HepG2 (cell line): ENCODE data around the gene VCP. TPM values are rescaled to one million over a fixed set of nuclear protein-coding genes. Genes with fewer than 3 reads are reported as not detected.

ENCODE experiments used
- ATAC-seq: fragments of 200-7000 bp; cut with Tn5 transposase; 3 replicates; pipeline ENCODE4 v1.9.1; 2020; ENCODE audit warnings: mild to moderate bottlenecking, moderate library complexity
- BruUV-seq: library from RNA; stranded (reverse); fragments of 400-500 nt; replicated peaks from 2 replicates; lab custom pipeline; 2021; lab: Mats Ljungman, UMichigan
- CTCF ChIA-PET: fragments of 300-600 bp; formaldehyde crosslinking; extraction: SDS; loops from one replicate; lab custom pipeline; 2021; ENCODE audit warnings: low total read pairs, inconsistent platforms, low intra/inter-chr PET ratio; lab: Yijun Ruan, JAX
- POLR2A ChIA-PET: fragments of 350-600 bp; sonication (Branson Sonifier 250); formaldehyde crosslinking; loops from one replicate; lab custom pipeline; 2020; ENCODE audit warnings: antibody characterized with exemption, inconsistent platforms; lab: Yijun Ruan, JAX
- DNase-seq: peaks from one replicate; pipeline ENCODE4 v3.0.0-alpha.2; 2015; ENCODE audit warnings: low spot score
- FAIRE-seq: peaks from 3 replicates; lab custom pipeline; 2011; peaks lifted over from hg19 to GRCh38; lab: Jason Lieb, UNC
- H2AFZ ChIP-seq: one replicate; pipeline ENCODE4 v1.6.1; 2011; ENCODE audit warnings: low read length, inconsistent platforms
- H3K27ac ChIP-seq: fragments of 300-600 bp; 3 replicates; pipeline ENCODE4 v1.8.0; 2011; ENCODE audit warnings: mixed run types, mild to moderate bottlenecking, mixed read lengths, low read length, inconsistent platforms; ENCODE audit not compliant: insufficient read depth; ENCODE audit errors: extremely low read length
- H3K27me3 ChIP-seq, 2 experiments: fragments of 200-600 bp in 1 of 2; 2 replicates in 1 of 2; 3 replicates in 1 of 2; pipeline versions ENCODE4 v1.6.0 to v1.8.0; 2011; ENCODE audit warnings: low read length in 2 of 2, mild to moderate bottlenecking in 2 of 2, moderate library complexity in 2 of 2, inconsistent platforms in 1 of 2; ENCODE audit not compliant: insufficient read depth in 2 of 2, control insufficient read depth in 1 of 2
- H3K36me3 ChIP-seq, 2 experiments: fragments of 200-600 bp in 1 of 2; replicated peaks in 1 of 2; 2 replicates in 1 of 2; 3 replicates in 1 of 2; pipeline versions ENCODE4 v1.5.1 to v1.8.0; 2011; ENCODE audit warnings: low read length in 2 of 2, inconsistent platforms in 1 of 2; ENCODE audit not compliant: insufficient read depth in 2 of 2, control insufficient read depth in 1 of 2
- H3K4me1 ChIP-seq: 2 replicates; pipeline ENCODE4 v1.5.1; 2012; ENCODE audit warnings: low read length, inconsistent platforms; ENCODE audit not compliant: insufficient read depth
- H3K4me2 ChIP-seq: 2 replicates; pipeline ENCODE4 v1.6.0; 2011; ENCODE audit warnings: low read depth, low read length, inconsistent platforms
- H3K4me3 ChIP-seq, 3 experiments: fragments of 200-600 bp in 1 of 3; sonication (generic), shearing (Covaris generic) in 1 of 3; replicated peaks in 1 of 3; 2 replicates each; pipeline ENCODE4 v1.5.1; 2011 to 2016; ENCODE audit warnings: low read length in 3 of 3, inconsistent platforms in 2 of 3, low read depth in 2 of 3, mild to moderate bottlenecking in 2 of 3, control low read depth in 1 of 3, mixed read lengths in 1 of 3; ENCODE audit not compliant: insufficient read depth in 1 of 3
- H3K79me2 ChIP-seq: one replicate; pipeline ENCODE4 v1.6.1; 2011; ENCODE audit warnings: low read length, inconsistent platforms; ENCODE audit not compliant: insufficient read depth
- H3K9ac ChIP-seq: 2 replicates; pipeline ENCODE4 v1.6.0; 2011; ENCODE audit warnings: mild to moderate bottlenecking, low read depth, low read length, inconsistent platforms; ENCODE audit not compliant: insufficient read depth
- H3K9me3 ChIP-seq: 2 replicates; pipeline ENCODE4 v1.5.1; 2012; ENCODE audit warnings: mild to moderate bottlenecking, low read length
- H4K20me1 ChIP-seq: 2 replicates; pipeline ENCODE4 v1.6.0; 2011; ENCODE audit warnings: inconsistent platforms, mild to moderate bottlenecking, low read length, moderate library complexity; ENCODE audit not compliant: insufficient read depth
- ARHGAP35 ChIP-seq: sonication (generic); formaldehyde crosslinking; IDR thresholded peaks from 2 replicates; pipeline ENCODE4 v1.9.0; 2022; ENCODE audit warnings: mild to moderate bottlenecking, inconsistent platforms, moderate library complexity, missing genetic modification reagents, borderline replicate concordance
- ATF7-NPFF ChIP-seq: sonication (generic); formaldehyde crosslinking; IDR thresholded peaks from 2 replicates; pipeline ENCODE4 v1.8.1; 2023; ENCODE audit warnings: mild to moderate bottlenecking, low read depth, missing genetic modification reagents, moderate library complexity
- CBX5 ChIP-seq: sonication (generic); formaldehyde crosslinking; IDR thresholded peaks from 2 replicates; pipeline ENCODE4 v1.4.0; 2020; ENCODE audit warnings: missing genetic modification reagents, borderline replicate concordance
- ETS1 ChIP-seq: sonication (generic); formaldehyde crosslinking; IDR thresholded peaks from 2 replicates; pipeline ENCODE4 v1.4.0; 2020; ENCODE audit warnings: missing genetic modification reagents
- HMGA1 ChIP-seq: sonication (generic); formaldehyde crosslinking; conservative IDR thresholded peaks from 2 replicates; pipeline ENCODE4 v1.4.0; 2020; ENCODE audit warnings: missing genetic modification reagents
- HOXA9 ChIP-seq: sonication (generic); formaldehyde crosslinking; IDR thresholded peaks from 2 replicates; pipeline ENCODE4 v1.8.1; 2022; ENCODE audit warnings: missing genetic modification reagents, mild to moderate bottlenecking, moderate library complexity, borderline replicate concordance
- MTA1 ChIP-seq: sonication (generic); formaldehyde crosslinking; IDR thresholded peaks from 2 replicates; pipeline ENCODE4 v1.4.0; 2020; ENCODE audit warnings: missing genetic modification reagents, mild to moderate bottlenecking, borderline replicate concordance
- MYPOP ChIP-seq: sonication (generic); formaldehyde crosslinking; IDR thresholded peaks from 2 replicates; pipeline ENCODE4 v1.8.1; 2023; ENCODE audit warnings: mild to moderate bottlenecking, moderate library complexity, missing genetic modification reagents
- PAF1 ChIP-seq: IDR thresholded peaks from 2 replicates; pipeline ENCODE4 v1.6.1; 2016; ENCODE audit warnings: missing genetic modification reagents, missing compliant biosample characterization
- PATZ1 ChIP-seq: sonication (generic); formaldehyde crosslinking; IDR thresholded peaks from 2 replicates; pipeline ENCODE4 v1.4.0; 2020; ENCODE audit warnings: missing genetic modification reagents
- PAX8 ChIP-seq: sonication (generic); formaldehyde crosslinking; IDR thresholded peaks from 2 replicates; pipeline ENCODE4 v1.8.0; 2022; ENCODE audit warnings: mild to moderate bottlenecking, missing genetic modification reagents, borderline replicate concordance
- POLR2AphosphoS2 ChIP-seq: IDR thresholded peaks from 2 replicates; pipeline ENCODE4 v1.6.1; 2011; ENCODE audit warnings: low read depth, low read length, improper control_type of control experiment
- POLR2AphosphoS5 ChIP-seq: IDR thresholded peaks from 2 replicates; pipeline ENCODE4 v1.6.1; 2012; ENCODE audit warnings: low read depth, low read length
- RNF219 ChIP-seq: sonication (generic); formaldehyde crosslinking; IDR thresholded peaks from 2 replicates; pipeline ENCODE4 v1.5.0; 2020; ENCODE audit warnings: mild to moderate bottlenecking, missing genetic modification reagents
- SMARCC2 ChIP-seq: fragments of 450-650 bp; IDR thresholded peaks from 2 replicates; pipeline ENCODE4 v1.6.1; 2017; ENCODE audit warnings: antibody characterized with exemption, mild to moderate bottlenecking
- ZNF547 ChIP-seq: sonication (generic); formaldehyde crosslinking; IDR thresholded peaks from 2 replicates; pipeline ENCODE4 v1.5.1; 2020; ENCODE audit warnings: mild to moderate bottlenecking, missing genetic modification reagents
- ZNF75D ChIP-seq: sonication (generic); formaldehyde crosslinking; IDR thresholded peaks from 2 replicates; pipeline ENCODE4 v1.8.1; 2023; ENCODE audit warnings: missing genetic modification reagents, mild to moderate bottlenecking, borderline replicate concordance
- WGBS: methylation state at CpG from one replicate; pipeline ENCODE4 v1.1.6; 2017; ENCODE audit warnings: low lambda C conversion rate; 5-methylcytosine and 5-hydroxymethylcytosine counted together
- in situ Hi-C: cut with HindIII; loops from 2 replicates; pipeline ENCODE4 v1.10.0; 2017; ENCODE audit warnings: low pct_unique_long_range_greater_than_20kb; ENCODE audit not compliant: extremely low pct_ligation_motif_present
- intact Hi-C: fragments of 100-400 bp; cut with micrococcal nuclease; formaldehyde crosslinking; loops from one replicate; pipeline ENCODE4 v1.10.0; 2022; ENCODE audit not compliant: unreplicated experiment
- polyA plus RNA-seq, 8 experiments: library from polyadenylated mRNA; depleted of rRNA in 3 of 8; stranded (reverse) in 7 of 8; unstranded in 1 of 8; fragments of >200 nt; fragmentation: Illumina TruSeq in 4 of 8; extraction: Trizol in 4 of 8; gene quantifications; 2 replicates each; pipeline versions ENCODE4 v1.2.1 to v1.2.3, GENCODE V29; 2011 to 2016; ENCODE audit warnings: low read depth in 4 of 8, missing spikeins in 1 of 8, mixed read lengths in 1 of 8; ENCODE audit not compliant: insufficient read depth in 1 of 8
- total RNA-seq, 5 experiments: library from RNA; depleted of rRNA; stranded (reverse); fragments of >200 nt; fragmentation: Illumina TruSeq; extraction: Trizol; gene quantifications; 2 replicates each; pipeline ENCODE4 v1.2.3, GENCODE V29; 2016; ENCODE audit warnings: low read depth in 1 of 5
- TF ChIP-seq, protein P1 (sequence below): IDR thresholded peaks from 2 replicates; pipeline ENCODE4 v1.6.1; 2016; ENCODE audit warnings: low read depth, borderline replicate concordance

The VCP gene
- total and polyA plus RNA-seq, 2 of the 13 experiments (the other 11 are each of a cell fraction or from before 2014, with no cell fraction given), result 143 to 391 TPM

DNA sequence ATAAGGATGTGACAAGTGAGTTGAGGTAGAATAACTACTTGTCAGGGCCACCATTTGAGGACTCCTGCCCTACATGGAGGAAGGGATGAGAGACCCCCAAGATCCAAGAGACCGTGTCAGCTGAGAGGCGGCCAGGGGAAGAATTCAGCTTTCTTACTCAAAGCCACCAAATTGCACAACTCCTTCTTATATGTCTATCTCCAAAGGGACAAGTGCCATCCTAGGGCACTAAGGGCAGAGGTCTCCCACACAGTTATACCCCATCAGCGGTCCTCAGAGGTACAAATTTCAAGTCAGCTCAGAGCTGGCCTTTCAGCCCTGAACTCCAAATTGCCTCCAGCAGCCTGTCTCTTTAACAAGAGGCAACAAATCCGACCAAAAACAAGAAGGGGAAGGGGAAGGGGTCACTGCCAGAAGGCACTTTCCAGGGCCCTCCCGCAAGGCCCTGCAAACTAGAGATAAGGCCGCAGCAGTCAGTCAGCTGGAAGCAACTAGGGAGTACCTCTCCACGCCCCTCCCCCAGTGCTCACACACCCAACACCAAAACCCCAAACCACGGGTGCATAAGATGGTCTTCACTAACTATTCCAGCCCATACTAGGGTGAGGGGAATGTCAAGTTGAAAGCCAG lies 36.6 kb upstream of the VCP start:
- CTCF ChIA-PET, result no interaction called here
- TF ChIP-seq PAX8 (no peak), MTA1 (CRISPR knock-in tag) (no peak), ATF7-NPFF (CRISPR knock-in tag) (no peak), ARHGAP35 (CRISPR knock-in tag) (no peak), ZNF75D (CRISPR knock-in tag) (no peak), CBX5 (CRISPR knock-in tag) (no peak), POLR2AphosphoS2 (no peak), PAF1 (CRISPR knock-in tag) (no peak), POLR2AphosphoS5 (no peak), ETS1 (no peak), HOXA9 (CRISPR knock-in tag) (no peak), SMARCC2 (no peak), MYPOP (no peak), HMGA1 (CRISPR knock-in tag) (no peak), PATZ1 (CRISPR knock-in tag) (no peak), ZNF547 (no peak), RNF219 (CRISPR knock-in tag) (no peak)
- TF ChIP-seq, protein P1, sequence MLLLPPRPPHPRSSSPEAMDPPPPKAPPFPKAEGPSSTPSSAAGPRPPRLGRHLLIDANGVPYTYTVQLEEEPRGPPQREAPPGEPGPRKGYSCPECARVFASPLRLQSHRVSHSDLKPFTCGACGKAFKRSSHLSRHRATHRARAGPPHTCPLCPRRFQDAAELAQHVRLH (CRISPR knock-in tag), result no peak

More for the DNA sequence above, 36.6 kb upstream of the VCP start:
- POLR2A ChIA-PET, result no interaction called here
- in situ Hi-C loops, result no loop called here
- no peaks in the 10 kb centered on the region for H3K9me3 ChIP-seq
- H3K9ac ChIP-seq, result no peak overlapping the region
- no peak overlapping the region for H3K4me2 ChIP-seq
- H4K20me1 ChIP-seq, result no peaks in the 10 kb centered on the region
- no peak overlapping the region for H3K4me3 ChIP-seq
- no TSS peak for BruUV-seq
- peaks cover 0 to 4% of the 10 kb centered on the region in 2 experiments; a peak in 1 of 5 replicates for H3K36me3 ChIP-seq
- ATAC-seq (no peak), FAIRE-seq (no peak), DNase-seq (no peak)
- 65% methylated on average over 7 of the region's 8 CpGs for WGBS
- no peak overlapping the region for H2AFZ ChIP-seq
- intact Hi-C loops, result no loop called here
- peaks cover 35% of the 10 kb centered on the region for H3K4me1 ChIP-seq
- H3K79me2 ChIP-seq, result no peaks in the 10 kb centered on the region
- no peak overlapping the region for H3K27ac ChIP-seq
- H3K27me3 ChIP-seq, result no peaks in the 10 kb centered on the region
